Activated CD8-positive, alpha-beta memory T cell treated with anti-CD3 and anti-CD28 coated beads for 36 hours (primary cell): ENCODE data around the gene ZNF540. TPM values are rescaled to one million over a fixed set of nuclear protein-coding genes. Genes with fewer than 3 reads are reported as not detected.

ENCODE experiments used
- CTCF ChIA-PET: fragments of 350-600 bp; sonication (Branson Sonifier 250); formaldehyde crosslinking; loops from one replicate; lab custom pipeline; 2021; ENCODE audit warnings: antibody characterized with exemption; lab: Charles Lee
- POLR2A ChIA-PET: fragments of 350-600 bp; sonication (Branson Sonifier 250); formaldehyde crosslinking; loops from one replicate; lab custom pipeline; 2021; ENCODE audit warnings: antibody characterized with exemption; lab: Charles Lee
- total RNA-seq, 2 experiments: library from RNA; stranded (reverse); gene quantifications; one replicate each; pipeline ENCODE4 v1.2.3, GENCODE V29; 2021

Gene ZNF540
- total RNA-seq: 1 to 10 TPM in 1 of 2 experiments, under 1 TPM in 1; 0.84 to 1.2 TPM

- CTCF ChIA-PET: interaction anchor here (0.9 to 1.5 kb wide), 4 partner anchors 19 to 223 kb away, joined by 3 to 4 read pairs (median 3); partner anchors contain the start of genes ZNF527, ZNF569 and ZNF607
- POLR2A ChIA-PET: interaction anchor here (0.6 to 2.0 kb wide), 13 partner anchors 25 to 1384 kb away, joined by 3 to 11 read pairs (median 4); partner anchors contain the start of genes ZFP30, ZNF527, ZNF566 and ZNF569
Observed at GRCh38 chr19:37594304-37594981, at the start of gene ZNF540, which contains the start of gene ZNF571. ZNF540 (plus strand) TSS chr19:37594876; CDS start chr19:37598448, 3,572 bp downstream. ZNF571 (minus strand) TSS chr19:37594792; CDS start chr19:37586676, 8,116 bp downstream.

- POLR2A ChIA-PET: interaction anchor here (0.9 kb wide), 1 partner anchor 44 kb away, joined by 3 read pairs; the partner anchor contains the start of gene ZNF793
- CTCF ChIA-PET: interaction anchor here (0.6 to 0.9 kb wide), 2 partner anchors 187 to 322 kb away, joined by 3 read pairs; no protein-coding TSS in a partner anchor
Observed at GRCh38 chr19:37551129-37551993, 43.3 kb upstream of the ZNF540 start.

DNA sequence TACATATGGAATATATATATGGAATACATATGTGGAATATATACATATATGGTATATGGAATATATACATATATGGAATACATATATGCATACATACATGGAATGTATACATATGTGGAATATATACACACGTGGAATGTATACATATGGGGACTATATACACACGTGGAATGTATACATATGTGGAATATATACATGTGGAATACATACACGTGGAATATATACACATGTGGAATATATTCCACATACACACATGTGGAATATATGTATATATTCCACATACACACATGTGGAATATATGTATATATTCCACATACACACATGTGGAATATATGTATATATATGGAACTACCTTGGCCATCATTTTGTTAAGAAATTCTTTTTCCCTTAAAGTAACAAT lies 31.2 kb upstream of the ZNF540 start:
- CTCF ChIA-PET: no interaction called here
- POLR2A ChIA-PET: no interaction called here

GRCh38 chr19:37564624-37565369 lies 29.9 kb upstream of the ZNF540 start:
- CTCF ChIA-PET: no interaction called here
- POLR2A ChIA-PET: no interaction called here

- ChIA-PET POLR2A (no interaction called here), CTCF (no interaction called here)
Observed at GRCh38 chr19:37565370-37565669, 29.4 kb upstream of the ZNF540 start.

GRCh38 chr19:37572203-37572602 lies 22.5 kb upstream of the ZNF540 start:
- ChIA-PET CTCF (no interaction called here), POLR2A (no interaction called here)

GRCh38 chr19:37583340-37583739 lies 11.3 kb upstream of the ZNF540 start:
- ChIA-PET POLR2A (no interaction called here), CTCF (no interaction called here)

- ChIA-PET POLR2A (interaction anchor here (0.7 to 2.0 kb wide), 9 partner anchors 61 to 1105 kb away, joined by 3 to 11 read pairs (median 4); partner anchors contain the start of genes ZFP30, ZNF527, ZNF566 and ZNF569), CTCF (interaction anchor here (1.1 to 1.5 kb wide), 2 partner anchors 18 to 223 kb away, joined by 3 read pairs; partner anchors contain the start of gene ZNF527)
Observed at GRCh38 chr19:37593996-37594303, 726 bp upstream of the ZNF540 start.

DNA sequence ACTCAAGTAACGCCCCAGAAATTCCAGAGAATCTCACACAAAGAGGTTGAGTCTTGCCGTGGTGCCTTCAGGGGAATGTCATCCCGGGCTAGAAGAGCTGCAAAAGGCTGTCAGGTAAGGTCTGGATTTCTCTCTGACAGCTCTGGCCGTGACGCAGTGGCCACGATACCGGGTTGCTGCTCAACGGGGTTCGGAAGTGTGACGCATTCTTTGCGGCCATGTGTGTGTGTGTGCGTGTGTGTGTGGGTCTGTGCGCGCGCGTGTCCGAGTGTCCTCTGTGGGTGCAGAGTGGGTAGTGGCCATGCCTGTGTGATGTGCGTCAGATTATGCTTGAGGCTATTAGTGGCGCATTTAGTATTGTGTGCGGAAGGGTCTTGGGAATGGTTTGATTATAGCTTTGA lies 306 bp downstream of the ZNF540 start:
- CTCF ChIA-PET: interaction anchor here (0.9 to 1.5 kb wide), 4 partner anchors 19 to 224 kb away, joined by 3 to 4 read pairs (median 3); partner anchors contain the start of genes ZNF527, ZNF569 and ZNF607
- POLR2A ChIA-PET: interaction anchor here (0.6 to 2.0 kb wide), 14 partner anchors 25 to 1385 kb away, joined by 3 to 11 read pairs (median 4); partner anchors contain the start of genes ZFP30, ZNF527, ZNF566 and ZNF569

DNA sequence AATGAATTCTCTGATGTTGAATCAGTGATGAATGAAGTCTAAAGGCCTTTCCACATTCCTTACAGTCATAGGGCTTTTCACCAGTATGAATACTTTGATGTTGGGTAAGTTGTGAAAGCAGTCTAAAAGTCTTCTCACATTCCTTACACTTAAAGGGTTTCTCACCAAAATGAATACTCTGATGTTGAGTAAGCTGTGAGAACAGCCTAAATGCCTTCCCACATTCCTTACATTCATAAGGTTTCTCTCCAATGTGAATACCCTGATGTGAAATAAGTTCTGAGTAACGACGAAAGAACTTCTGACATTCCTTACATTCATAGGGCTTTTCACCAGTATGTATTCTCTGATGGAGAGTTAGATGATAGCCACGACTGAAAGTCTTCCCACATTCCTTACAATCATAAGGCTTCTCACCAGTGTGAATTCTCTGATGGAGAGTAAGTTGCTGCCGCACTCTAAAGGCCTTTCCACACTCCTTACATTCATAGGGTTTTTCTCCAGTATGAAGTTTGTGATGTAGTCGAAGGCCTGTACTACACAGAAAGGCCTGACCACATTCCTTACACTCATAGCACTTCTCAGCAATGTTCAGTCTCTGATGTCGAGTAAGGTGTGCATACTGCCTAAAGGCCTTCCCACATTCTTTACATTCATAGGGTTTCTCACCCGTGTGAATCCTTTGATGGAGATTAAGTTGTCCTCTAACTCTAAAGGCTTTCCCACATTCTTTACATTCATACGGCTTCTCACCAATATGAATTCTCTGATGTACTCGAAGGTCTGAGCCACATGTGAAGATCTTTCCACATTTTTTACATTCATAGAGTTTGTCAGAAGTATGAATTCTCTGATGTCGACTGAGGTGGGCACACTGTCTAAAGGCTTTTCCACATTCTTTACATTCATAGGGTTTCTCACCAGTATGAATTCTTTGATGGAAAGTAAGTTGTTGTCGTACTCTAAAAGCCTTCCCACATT lies 40.7 kb downstream of the ZNF540 start:
- ChIA-PET POLR2A (no interaction called here), CTCF (no interaction called here)

DNA sequence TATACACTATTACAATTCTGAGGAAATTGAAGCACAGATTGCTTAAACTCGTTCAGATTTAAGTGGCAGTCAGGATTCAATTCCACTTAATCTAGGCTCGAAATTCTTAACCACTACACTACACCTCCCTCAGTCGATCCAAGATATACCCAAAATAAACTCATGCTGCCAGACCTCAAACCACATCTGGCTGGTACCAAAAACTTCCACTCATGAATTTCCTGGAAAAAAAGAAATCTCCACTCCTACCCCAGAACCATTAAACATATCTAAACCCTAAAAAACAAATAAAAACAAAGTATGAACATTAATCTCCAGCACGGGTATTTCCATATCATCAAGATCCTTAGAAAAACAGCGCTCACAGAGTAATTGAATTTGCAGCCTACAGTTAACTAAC lies 59.4 kb downstream of the ZNF540 start:
- ChIA-PET CTCF (no interaction called here), POLR2A (interaction anchor here (0.5 to 1.6 kb wide), 5 partner anchors 41 to 186 kb away, joined by 3 to 10 read pairs (median 3); partner anchors contain the start of genes ZNF540, ZNF569, ZNF571 and ZNF573)

GRCh38 chr19:37654629-37655300 lies 60.1 kb downstream of the ZNF540 start:
- ChIA-PET CTCF (no interaction called here), POLR2A (interaction anchor here (0.5 to 1.6 kb wide), 5 partner anchors 40 to 187 kb away, joined by 3 to 10 read pairs (median 5); partner anchors contain the start of genes ZNF540, ZNF569 and ZNF571)

- POLR2A ChIA-PET: interaction anchor here (1.1 to 1.6 kb wide), 4 partner anchors 61 to 188 kb away, joined by 3 to 10 read pairs (median 8); partner anchors contain the start of genes ZNF540, ZNF569 and ZNF571
- CTCF ChIA-PET: no interaction called here
Observed at GRCh38 chr19:37655301-37655688, 60.6 kb downstream of the ZNF540 start, which contains the start of gene ZFP30. ZFP30 (minus strand) TSS chr19:37655465; CDS start chr19:37647822, 7,643 bp downstream.

GRCh38 chr19:37655689-37656371 lies 61.2 kb downstream of the ZNF540 start:
- ChIA-PET CTCF (no interaction called here), POLR2A (interaction anchor here (1.1 to 1.6 kb wide), 3 partner anchors 61 to 188 kb away, joined by 5 to 10 read pairs (median 10); partner anchors contain the start of genes ZNF540, ZNF569 and ZNF571)

DNA sequence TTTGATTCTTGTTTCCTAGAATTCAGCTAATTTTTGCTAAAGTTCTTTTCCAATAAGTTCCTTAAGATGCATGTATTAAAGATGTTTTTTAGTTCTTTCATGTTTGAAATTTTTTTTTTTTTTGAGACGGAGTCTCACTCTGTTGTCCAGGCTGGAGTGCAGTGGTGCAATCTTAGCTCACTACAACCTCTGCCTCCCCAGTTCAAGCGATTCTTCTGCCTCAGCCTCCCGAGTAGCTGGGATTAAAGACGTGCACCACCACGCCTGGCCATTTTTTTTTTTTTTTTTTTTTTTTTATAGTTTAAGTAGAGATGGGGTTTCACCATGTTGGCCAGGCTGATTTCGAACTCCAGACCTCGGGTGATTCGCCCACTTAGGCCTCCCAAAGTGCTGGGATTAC lies 62.5 kb downstream of the ZNF540 start:
- ChIA-PET POLR2A (interaction anchor here (1.3 kb wide), 1 partner anchor 122 kb away, joined by 7 read pairs; the partner anchor contains the start of gene ZNF573), CTCF (interaction anchor here (1.0 kb wide), 1 partner anchor 9 kb away, joined by 3 read pairs; no protein-coding TSS in a partner anchor)
